ENCODE measurements around the gene SRCIN1.

Gene SRCIN1

GRCh38 chr17:38577244-38577643 is 28.5 kb downstream of the SRCIN1 start:
- TF ChIP-seq CTCF (IDR thresholded peaks at IDR 0.05; ENCODE audit: poor library complexity, severe bottlenecking): no peak
- Histone ChIP-seq H3K27ac (ENCODE audit: poor library complexity, severe bottlenecking) (no peak overlapping the region), H3K9me3 (ENCODE audit: severe bottlenecking) (no peaks in the 10 kb centered on the region), H3K36me3 (ENCODE audit: low read depth) (no peaks in the 10 kb centered on the region), H3K27me3 (ENCODE audit: insufficient read depth, poor library complexity, severe bottlenecking) (peaks cover 23% of the 10 kb centered on the region), H3K4me3 (ENCODE audit: severe bottlenecking) (no peak overlapping the region), H3K4me1 (ENCODE audit: insufficient read depth, poor library complexity, severe bottlenecking) (peaks cover 3% of the 10 kb centered on the region)
- ATAC-seq (ENCODE audit: low read depth): no peak
- no peak for DNase-seq (ENCODE audit: low spot score)

- ATAC-seq (ENCODE audit: low read depth): no peak
- Histone ChIP-seq H3K27ac (ENCODE audit: poor library complexity, severe bottlenecking) (no peak overlapping the region), H3K4me1 (ENCODE audit: insufficient read depth, poor library complexity, severe bottlenecking) (peaks cover 3% of the 10 kb centered on the region), H3K36me3 (ENCODE audit: low read depth) (no peaks in the 10 kb centered on the region), H3K27me3 (ENCODE audit: insufficient read depth, poor library complexity, severe bottlenecking) (peaks cover 34% of the 10 kb centered on the region), H3K4me3 (ENCODE audit: severe bottlenecking) (no peak overlapping the region), H3K9me3 (ENCODE audit: severe bottlenecking) (no peaks in the 10 kb centered on the region)
- no peak for TF ChIP-seq CTCF (IDR thresholded peaks at IDR 0.05; ENCODE audit: poor library complexity, severe bottlenecking)
- DNase-seq (ENCODE audit: low spot score): no peak
These were observed 30.0 kb downstream of the SRCIN1 start for GRCh38 chr17:38575781-38576180.

- H3K27me3 ChIP-seq (ENCODE audit: insufficient read depth, poor library complexity, severe bottlenecking): peaks cover 34% of the 10 kb centered on the region
- no peak for ATAC-seq (ENCODE audit: low read depth)
- H3K36me3 ChIP-seq (ENCODE audit: low read depth): no peaks in the 10 kb centered on the region
- no peak for DNase-seq (ENCODE audit: low spot score)
- no peak overlapping the region for H3K4me3 ChIP-seq (ENCODE audit: severe bottlenecking)
- TF ChIP-seq CTCF (IDR thresholded peaks at IDR 0.05; ENCODE audit: poor library complexity, severe bottlenecking): no peak
- H3K9me3 ChIP-seq (ENCODE audit: severe bottlenecking): no peaks in the 10 kb centered on the region
- H3K27ac ChIP-seq (ENCODE audit: poor library complexity, severe bottlenecking): no peak overlapping the region
- peaks cover 2% of the 10 kb centered on the region for H3K4me1 ChIP-seq (ENCODE audit: insufficient read depth, poor library complexity, severe bottlenecking)
These were observed 31.0 kb downstream of the SRCIN1 start for GRCh38 chr17:38574712-38575111.

- Histone ChIP-seq H3K36me3 (ENCODE audit: low read depth) (no peaks in the 10 kb centered on the region), H3K27ac (ENCODE audit: poor library complexity, severe bottlenecking) (no peak overlapping the region), H3K4me3 (ENCODE audit: severe bottlenecking) (peak overlapping the region; percentile 24), H3K4me1 (ENCODE audit: insufficient read depth, poor library complexity, severe bottlenecking) (no peaks in the 10 kb centered on the region), H3K27me3 (ENCODE audit: insufficient read depth, poor library complexity, severe bottlenecking) (peaks cover 25% of the 10 kb centered on the region), H3K9me3 (ENCODE audit: severe bottlenecking) (no peaks in the 10 kb centered on the region)
- TF ChIP-seq CTCF (IDR thresholded peaks at IDR 0.05; ENCODE audit: poor library complexity, severe bottlenecking): no peak
- no peak for DNase-seq (ENCODE audit: low spot score)
- ATAC-seq (ENCODE audit: low read depth): peak; percentile 28; the same call in 2 of the 3 replicates
These were observed 32.9 kb downstream of the SRCIN1 start for GRCh38 chr17:38572669-38573365.

Data from RWPE2 (cell line).